Glomerular visceral epithelial cell (primary cell): Measurements from ENCODE around the gene BNIP5.
A peak's percentile ranks its signal among the peaks of the same experiment; 100 is the strongest.

Experiments used
- DNase-seq: peaks from one replicate; pipeline ENCODE4 v3.0.0-alpha.2; 2016; ENCODE audit errors: extremely low spot score

Gene BNIP5

GRCh38 chr6:36336779-36337241 lies at the start of gene BNIP5:
Gene BNIP5, minus strand, starts transcription at chr6:36336888. Its CDS starts 6,198 bp downstream, at chr6:36330690.
- DNase-seq: no peak

- no peak for DNase-seq
Observed at GRCh38 chr6:36384095-36384494, 47.4 kb upstream of the BNIP5 start.

- DNase-seq: no peak
Observed at GRCh38 chr6:36383606-36384005, 46.9 kb upstream of the BNIP5 start.

- DNase-seq: no peak
Observed at GRCh38 chr6:36382976-36383375, 46.3 kb upstream of the BNIP5 start.

- DNase-seq: peak; percentile 40
Observed at GRCh38 chr6:36381502-36382389, 45.1 kb upstream of the BNIP5 start.

GRCh38 chr6:36380166-36380565 lies 43.5 kb upstream of the BNIP5 start:
- DNase-seq: no peak

GRCh38 chr6:36378936-36379335 lies 42.2 kb upstream of the BNIP5 start:
- DNase-seq: no peak

- DNase-seq: no peak
Observed at GRCh38 chr6:36378243-36378920, 41.7 kb upstream of the BNIP5 start.

GRCh38 chr6:36377594-36377993 lies 40.9 kb upstream of the BNIP5 start:
- no peak for DNase-seq

- no peak for DNase-seq
Observed at GRCh38 chr6:36376742-36377141, 40.1 kb upstream of the BNIP5 start.

- no peak for DNase-seq
Observed at GRCh38 chr6:36376183-36376582, 39.5 kb upstream of the BNIP5 start.

GRCh38 chr6:36375644-36376155 lies 39.0 kb upstream of the BNIP5 start:
- no peak for DNase-seq

- no peak for DNase-seq
Observed at GRCh38 chr6:36374972-36375371, 38.3 kb upstream of the BNIP5 start.

- no peak for DNase-seq
Observed at GRCh38 chr6:36374194-36374593, 37.5 kb upstream of the BNIP5 start.

- DNase-seq: no peak
Observed at GRCh38 chr6:36373368-36374019, 36.8 kb upstream of the BNIP5 start.

- DNase-seq: no peak
Observed at GRCh38 chr6:36372088-36372487, 35.4 kb upstream of the BNIP5 start.

GRCh38 chr6:36371211-36371610 lies 34.5 kb upstream of the BNIP5 start:
- no peak for DNase-seq

- no peak for DNase-seq
Observed at GRCh38 chr6:36370638-36371037, 34.0 kb upstream of the BNIP5 start.

GRCh38 chr6:36368921-36369865 lies 32.5 kb upstream of the BNIP5 start:
- DNase-seq: peak; percentile 82

GRCh38 chr6:36368421-36368820 lies 31.7 kb upstream of the BNIP5 start:
- no peak for DNase-seq

GRCh38 chr6:36367743-36368142 lies 31.1 kb upstream of the BNIP5 start:
- no peak for DNase-seq
